IMR-90 (cell line): ENCODE results near the gene RNU6-7. TPM values are rescaled to one million over a fixed set of nuclear protein-coding genes. Genes with fewer than 3 reads are reported as not detected.
A peak's percentile ranks its signal among the peaks of the same experiment; 100 is the strongest.

Source experiments
- ATAC-seq: fragments of 200-7000 bp; cut with Tn5 transposase; 2 replicates; pipeline ENCODE4 v1.9.1; 2020; ENCODE audit warnings: low read depth, mild to moderate bottlenecking, moderate library complexity
- BruUV-seq: library from RNA; stranded (reverse); fragments of 400-500 nt; replicated peaks from 2 replicates; lab custom pipeline; 2021; lab: Mats Ljungman, UMichigan
- CTCF ChIA-PET: fragments of 300-600 bp; formaldehyde crosslinking; extraction: SDS; loops from one replicate; lab custom pipeline; 2021; ENCODE audit warnings: antibody characterized with exemption; lab: Yijun Ruan, JAX
- POLR2A ChIA-PET: fragments of 300-600 bp; sonication (Branson Sonifier 250); formaldehyde crosslinking; loops from one replicate; lab custom pipeline; 2022; ENCODE audit warnings: antibody characterized with exemption; ENCODE audit not compliant: unreplicated experiment; lab: Charles Lee
- DNase-seq: peaks from one replicate; pipeline ENCODE4 v3.0.0; 2013
- H2AFZ ChIP-seq: replicated peaks from 2 replicates; pipeline ENCODE3; 2013; ENCODE audit warnings: low read length, mild to moderate bottlenecking; ENCODE audit not compliant: poor library complexity
- H2AK5ac ChIP-seq: 2 replicates; pipeline ENCODE4 v1.6.1; 2013; ENCODE audit warnings: low read depth, low read length, inconsistent platforms
- H2AK9ac ChIP-seq: replicated peaks from 2 replicates; pipeline ENCODE3; 2013; ENCODE audit warnings: mild to moderate bottlenecking, low read depth, low read length, moderate library complexity; ENCODE audit not compliant: poor library complexity
- H2BK120ac ChIP-seq: 2 replicates; pipeline ENCODE4 v1.6.1; 2013; ENCODE audit warnings: low read depth, low read length, inconsistent platforms
- H2BK15ac ChIP-seq: 3 replicates; pipeline ENCODE4 v1.6.1; 2013; ENCODE audit warnings: low read depth, low read length, inconsistent platforms
- H2BK20ac ChIP-seq: 2 replicates; pipeline ENCODE4 v1.6.1; 2013; ENCODE audit warnings: low read depth, mild to moderate bottlenecking, inconsistent platforms, low read length, moderate library complexity
- H2BK5ac ChIP-seq: 2 replicates; pipeline ENCODE4 v1.6.1; 2013; ENCODE audit warnings: mild to moderate bottlenecking, low read depth, low read length, inconsistent platforms; ENCODE audit not compliant: poor library complexity, severe bottlenecking
- H3K14ac ChIP-seq: replicated peaks from 2 replicates; pipeline ENCODE4 v1.6.1; 2013; ENCODE audit warnings: low read depth, low read length, inconsistent platforms
- H3K18ac ChIP-seq: 2 replicates; pipeline ENCODE4 v1.6.1; 2013; ENCODE audit warnings: low read depth, low read length, control low read depth
- H3K23ac ChIP-seq: 2 replicates; pipeline ENCODE4 v1.6.1; 2013; ENCODE audit warnings: low read depth, low read length, inconsistent platforms
- H3K27ac ChIP-seq: 2 replicates; pipeline ENCODE4 v1.5.1; 2013; ENCODE audit warnings: mild to moderate bottlenecking, control low read depth, low read length; ENCODE audit not compliant: insufficient read depth
- H3K27me3 ChIP-seq: 2 replicates; pipeline ENCODE4 v1.6.1; 2013; ENCODE audit warnings: low read length; ENCODE audit not compliant: control insufficient read depth, insufficient read depth
- H3K36me3 ChIP-seq: 2 replicates; pipeline ENCODE4 v1.6.1; 2013; ENCODE audit warnings: low read length, mixed read lengths; ENCODE audit not compliant: control insufficient read depth, insufficient read depth
- H3K4ac ChIP-seq: 2 replicates; pipeline ENCODE4 v1.6.1; 2013; ENCODE audit warnings: low read depth, low read length, inconsistent platforms
- H3K4me1 ChIP-seq: 2 replicates; pipeline ENCODE4 v1.6.1; 2013; ENCODE audit warnings: low read length, mixed read lengths; ENCODE audit not compliant: control insufficient read depth, insufficient read depth
- H3K4me2 ChIP-seq: 2 replicates; pipeline ENCODE4 v1.6.1; 2013; ENCODE audit warnings: low read depth, mild to moderate bottlenecking, control low read depth, low read length, moderate library complexity
- H3K4me3 ChIP-seq: 2 replicates; pipeline ENCODE4 v1.5.1; 2013; ENCODE audit warnings: low read depth, mild to moderate bottlenecking, control low read depth, low read length, moderate library complexity; ENCODE audit not compliant: insufficient read depth
- H3K56ac ChIP-seq: 2 replicates; pipeline ENCODE4 v1.6.1; 2013; ENCODE audit warnings: low read length, inconsistent platforms; ENCODE audit not compliant: insufficient read depth; ENCODE audit errors: extremely low read depth
- H3K79me1 ChIP-seq, 2 experiments: 2 replicates each; pipeline ENCODE4 v1.6.1; 2013; ENCODE audit warnings: low read length in 2 of 2, inconsistent platforms in 1 of 2, low read depth in 1 of 2
- H3K9ac ChIP-seq: 2 replicates; pipeline ENCODE4 v1.6.1; 2013; ENCODE audit warnings: low read depth, low read length, control low read depth
- H3K9me1 ChIP-seq: 2 replicates; pipeline ENCODE4 v1.6.1; 2013; ENCODE audit warnings: low read length, inconsistent platforms; ENCODE audit not compliant: insufficient read depth
- H3K9me3 ChIP-seq: 2 replicates; pipeline ENCODE4 v1.6.1; 2013; ENCODE audit warnings: low read length; ENCODE audit not compliant: control insufficient read depth, insufficient read depth
- H4K20me1 ChIP-seq: 2 replicates; pipeline ENCODE4 v1.6.1; 2013; ENCODE audit warnings: low read length, inconsistent platforms; ENCODE audit not compliant: insufficient read depth
- H4K5ac ChIP-seq: 2 replicates; pipeline ENCODE4 v1.6.1; 2013; ENCODE audit warnings: mild to moderate bottlenecking, low read depth, low read length, control low read depth
- H4K8ac ChIP-seq, 2 experiments: 2 replicates each; pipeline ENCODE4 v1.6.1; 2013; ENCODE audit warnings: low read depth in 2 of 2, low read length in 2 of 2, control low read depth in 1 of 2, inconsistent platforms in 1 of 2
- H4K91ac ChIP-seq: 2 replicates; pipeline ENCODE4 v1.6.1; 2013; ENCODE audit warnings: low read depth, low read length, inconsistent platforms; ENCODE audit not compliant: insufficient read depth
- CHD1 ChIP-seq: IDR thresholded peaks from 2 replicates; pipeline ENCODE4 v1.6.1; 2012; ENCODE audit warnings: low read depth, low read length, improper control_type of control experiment
- CTCF ChIP-seq: conservative IDR thresholded peaks from 2 replicates; pipeline ENCODE4 v1.5.1; 2012; ENCODE audit warnings: mild to moderate bottlenecking, low read depth, low read length, improper control_type of control experiment
- FOS ChIP-seq: fragments of 150-350 bp; IDR thresholded peaks from 2 replicates; pipeline ENCODE4 v1.6.1; 2016; ENCODE audit warnings: low read depth, low read length
- MAFK ChIP-seq: IDR thresholded peaks from 2 replicates; pipeline ENCODE4 v1.6.1; 2012; ENCODE audit warnings: low read depth, low read length, improper control_type of control experiment
- MAZ ChIP-seq: IDR thresholded peaks from 2 replicates; pipeline ENCODE4 v1.6.1; 2012; ENCODE audit warnings: low read depth, mild to moderate bottlenecking, low read length, improper control_type of control experiment, moderate library complexity, borderline replicate concordance
- MXI1 ChIP-seq: IDR thresholded peaks from 2 replicates; pipeline ENCODE4 v1.6.1; 2012; ENCODE audit warnings: low read depth, mild to moderate bottlenecking, low read length, moderate library complexity, borderline replicate concordance
- NFE2L2 ChIP-seq: fragments of 150-350 bp; IDR thresholded peaks from 2 replicates; pipeline ENCODE4 v1.6.1; 2016; ENCODE audit warnings: low read depth, mild to moderate bottlenecking, low read length
- POLR2A ChIP-seq: IDR thresholded peaks from 2 replicates; pipeline ENCODE4 v1.6.1; 2012; ENCODE audit warnings: mild to moderate bottlenecking, low read depth, low read length
- RAD21 ChIP-seq: IDR thresholded peaks from 2 replicates; pipeline ENCODE4 v1.6.1; 2012; ENCODE audit warnings: low read length, improper control_type of control experiment
- RCOR1 ChIP-seq: IDR thresholded peaks from 2 replicates; pipeline ENCODE4 v1.6.1; 2012; ENCODE audit warnings: mild to moderate bottlenecking, low read length, improper control_type of control experiment; ENCODE audit not compliant: insufficient replicate concordance
- RFX5 ChIP-seq: IDR thresholded peaks from 2 replicates; pipeline ENCODE4 v1.8.0; 2012; ENCODE audit warnings: low read depth, mild to moderate bottlenecking, low read length, moderate library complexity
- SMC3 ChIP-seq: fragments of 150-350 bp; IDR thresholded peaks from 2 replicates; pipeline ENCODE4 v1.6.1; 2016; ENCODE audit warnings: low read depth, mild to moderate bottlenecking, antibody characterized with exemption, low read length, moderate library complexity
- WGBS, 2 experiments: methylation state at CpG; one replicate each; pipeline versions ENCODE4 v1.1.5 to v1.1.7; 2013; ENCODE audit warnings: missing lambda C conversion rate in 2 of 2; ENCODE audit not compliant: insufficient read length in 1 of 2; ENCODE audit errors: extremely low coverage in 2 of 2; 5-methylcytosine and 5-hydroxymethylcytosine counted together
- dilution Hi-C: fragments of 300-500 bp; cut with HindIII; formaldehyde crosslinking; loops from one replicate; pipeline ENCODE4 v1.14.3; 2018; ENCODE audit warnings: low sequenced_read_pairs; ENCODE audit not compliant: unreplicated experiment
- in situ Hi-C: fragments of 300-500 bp; cut with MboI; formaldehyde crosslinking; loops from 3 replicates; pipeline ENCODE4 v1.14.3; 2019; ENCODE audit warnings: low sequenced_read_pairs, inconsistent platforms, mixed read lengths
- intact Hi-C: fragments of 100-400 bp; cut with micrococcal nuclease; formaldehyde crosslinking; loops from 2 replicates; pipeline ENCODE4 v1.10.0; 2022
- polyA plus RNA-seq, 3 experiments: library from polyadenylated mRNA; depleted of rRNA; stranded (reverse); fragments of >200 nt; gene quantifications; 2 replicates each; pipeline ENCODE4 v1.2.3, GENCODE V29; 2012; ENCODE audit warnings: low replicate concordance in 1 of 3
- total RNA-seq: library from RNA; depleted of rRNA; stranded (reverse); fragments of >200 nt; gene quantifications from 2 replicates; pipeline ENCODE4 v1.2.3, GENCODE V29; 2012
- TF ChIP-seq, protein P1 (sequence below): fragments of 150-350 bp; IDR thresholded peaks from 2 replicates; pipeline ENCODE4 v1.6.1; 2016; ENCODE audit warnings: low read depth, mild to moderate bottlenecking, low read length, moderate library complexity, borderline replicate concordance
- TF ChIP-seq, protein P2 (sequence below): fragments of 150-350 bp; IDR thresholded peaks from 2 replicates; pipeline ENCODE4 v1.6.1; 2017; ENCODE audit warnings: mild to moderate bottlenecking, antibody characterized with exemption, low read length, low read depth

The RNU6-7 gene
- total and polyA plus RNA-seq, 2 of the 4 experiments (the other 2 are of a cell fraction), result not detected

DNA sequence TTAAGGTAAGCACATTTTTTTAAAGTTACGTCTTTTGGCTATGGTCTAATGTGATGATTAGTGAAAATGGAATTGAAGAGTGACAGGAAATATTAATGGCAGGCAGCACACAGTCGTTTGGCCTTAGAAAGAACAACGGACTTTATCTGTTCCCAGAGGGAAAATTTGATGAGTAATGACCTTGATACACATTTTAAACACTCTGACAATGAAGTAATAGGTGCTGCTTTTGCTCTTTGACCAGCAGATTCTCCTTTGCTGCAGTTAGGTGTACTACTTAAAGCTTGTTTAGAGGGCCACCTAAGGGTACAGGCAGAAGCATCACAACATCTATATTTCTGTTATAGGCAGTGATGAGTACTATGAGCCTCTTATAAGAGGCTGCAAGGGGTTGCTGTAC, 28.3 kb downstream of the RNU6-7 start:
- no peaks in the 10 kb centered on the region for H3K9me3 ChIP-seq
- no peak overlapping the region for H3K4me2 ChIP-seq
- dilution Hi-C loops (no loop called here), in situ Hi-C loops (loop anchor here (25.0 kb wide), 1 partner anchor 293 kb away; no protein-coding TSS in a partner anchor), intact Hi-C loops (no loop called here)
- ChIA-PET POLR2A (no interaction called here), CTCF (no interaction called here)
- ATAC-seq, result peak; percentile 55
- no peak overlapping the region for H3K56ac ChIP-seq
- peak; percentile 33 for DNase-seq
- no peak overlapping the region for H4K5ac ChIP-seq
- no peak overlapping the region for H4K8ac ChIP-seq
- H3K79me1 ChIP-seq, result no peaks in the 10 kb centered on the region
- no peak overlapping the region for H4K91ac ChIP-seq
- no peak overlapping the region for H2BK15ac ChIP-seq
- H3K23ac ChIP-seq, result no peak overlapping the region
- no peak overlapping the region for H2BK20ac ChIP-seq
- H2AK9ac ChIP-seq, result no peak overlapping the region
- H3K36me3 ChIP-seq, result no peaks in the 10 kb centered on the region
- no CpG with 5 or more reads among the region's 3 CpGs for WGBS, 2 experiments
- no peak overlapping the region for H3K9ac ChIP-seq
- BruUV-seq, result no TSS peak
- H4K20me1 ChIP-seq, result no peaks in the 10 kb centered on the region
- peaks cover 8% of the 10 kb centered on the region for H3K4me1 ChIP-seq
- no peak overlapping the region for H2AFZ ChIP-seq
- H3K9me1 ChIP-seq, result peaks cover 8% of the 10 kb centered on the region; the same call in 1 of the 2 replicates
- no peaks in the 10 kb centered on the region for H3K27me3 ChIP-seq
- H3K27ac ChIP-seq, result no peak overlapping the region
- no peak for TF ChIP-seq POLR2A
- no peak for TF ChIP-seq FOS
- TF ChIP-seq, protein P1, sequence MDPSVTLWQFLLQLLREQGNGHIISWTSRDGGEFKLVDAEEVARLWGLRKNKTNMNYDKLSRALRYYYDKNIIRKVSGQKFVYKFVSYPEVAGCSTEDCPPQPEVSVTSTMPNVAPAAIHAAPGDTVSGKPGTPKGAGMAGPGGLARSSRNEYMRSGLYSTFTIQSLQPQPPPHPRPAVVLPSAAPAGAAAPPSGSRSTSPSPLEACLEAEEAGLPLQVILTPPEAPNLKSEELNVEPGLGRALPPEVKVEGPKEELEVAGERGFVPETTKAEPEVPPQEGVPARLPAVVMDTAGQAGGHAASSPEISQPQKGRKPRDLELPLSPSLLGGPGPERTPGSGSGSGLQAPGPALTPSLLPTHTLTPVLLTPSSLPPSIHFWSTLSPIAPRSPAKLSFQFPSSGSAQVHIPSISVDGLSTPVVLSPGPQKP, result no peak
- no peak for TF ChIP-seq MAZ
- no peak for TF ChIP-seq RCOR1
- no peak for TF ChIP-seq MAFK
- TF ChIP-seq, protein P2, sequence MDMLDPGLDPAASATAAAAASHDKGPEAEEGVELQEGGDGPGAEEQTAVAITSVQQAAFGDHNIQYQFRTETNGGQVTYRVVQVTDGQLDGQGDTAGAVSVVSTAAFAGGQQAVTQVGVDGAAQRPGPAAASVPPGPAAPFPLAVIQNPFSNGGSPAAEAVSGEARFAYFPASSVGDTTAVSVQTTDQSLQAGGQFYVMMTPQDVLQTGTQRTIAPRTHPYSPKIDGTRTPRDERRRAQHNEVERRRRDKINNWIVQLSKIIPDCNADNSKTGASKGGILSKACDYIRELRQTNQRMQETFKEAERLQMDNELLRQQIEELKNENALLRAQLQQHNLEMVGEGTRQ, result no peak
- TF ChIP-seq RFX5, result no peak
- no peak for TF ChIP-seq NFE2L2
- TF ChIP-seq SMC3, result no peak
- TF ChIP-seq CTCF, result no peak
- no peak for TF ChIP-seq RAD21
- TF ChIP-seq MXI1, result no peak
- TF ChIP-seq CHD1, result no peak
- no peak overlapping the region for H3K14ac ChIP-seq
- peak overlapping the region; percentile 0 for H2BK5ac ChIP-seq
- peak overlapping the region; percentile 21; the same call in 1 of the 2 replicates for H3K18ac ChIP-seq
- no peak overlapping the region for H2BK120ac ChIP-seq
- no peak overlapping the region for H3K4ac ChIP-seq
- H2AK5ac ChIP-seq, result no peak overlapping the region
- no peak overlapping the region for H3K4me3 ChIP-seq
